ENCODE results near the gene FAM110C.
A peak's percentile ranks its signal among the peaks of the same experiment; 100 is the strongest.

FAM110C gene

DNA sequence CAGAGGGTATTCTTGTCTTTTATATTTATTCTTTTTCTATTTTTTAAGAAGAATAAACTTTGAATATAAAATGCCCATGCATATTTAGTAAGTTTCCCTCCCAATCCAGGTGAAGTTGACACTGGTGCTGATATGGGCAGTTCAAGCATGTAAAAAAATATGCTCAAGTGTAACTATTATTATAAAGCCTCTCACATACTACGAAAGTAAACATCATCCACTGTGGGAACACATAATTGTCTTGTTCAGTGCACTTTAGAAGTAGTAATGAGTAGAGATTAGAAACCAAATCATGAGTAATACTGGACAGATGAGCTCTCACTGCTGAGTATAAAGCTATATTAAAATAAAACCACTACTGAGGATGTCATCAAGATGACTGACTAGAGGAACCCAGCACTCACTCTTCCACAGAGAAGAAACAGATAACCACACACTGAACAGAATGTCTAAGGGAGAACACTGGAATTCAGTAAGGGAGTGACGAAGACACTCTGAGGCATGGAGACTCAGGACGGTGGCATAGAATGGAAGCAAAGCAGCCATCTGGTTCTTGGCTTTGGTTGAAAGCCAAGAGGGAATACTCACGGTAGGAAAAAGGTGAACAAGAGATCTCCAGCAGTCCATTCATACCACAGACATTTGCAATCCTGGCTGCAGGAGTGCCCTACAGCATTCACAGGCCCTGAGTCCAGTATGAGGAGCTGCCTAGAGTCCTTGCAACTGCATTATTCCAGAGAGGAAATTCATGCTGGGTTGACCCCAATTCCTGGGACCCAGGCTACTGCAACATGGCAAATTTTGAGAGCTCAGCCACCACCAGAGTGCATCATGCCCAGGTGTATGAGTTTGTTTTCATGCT lies 9.5 kb upstream of the FAM110C start:
- TF ChIP-seq, protein P1, sequence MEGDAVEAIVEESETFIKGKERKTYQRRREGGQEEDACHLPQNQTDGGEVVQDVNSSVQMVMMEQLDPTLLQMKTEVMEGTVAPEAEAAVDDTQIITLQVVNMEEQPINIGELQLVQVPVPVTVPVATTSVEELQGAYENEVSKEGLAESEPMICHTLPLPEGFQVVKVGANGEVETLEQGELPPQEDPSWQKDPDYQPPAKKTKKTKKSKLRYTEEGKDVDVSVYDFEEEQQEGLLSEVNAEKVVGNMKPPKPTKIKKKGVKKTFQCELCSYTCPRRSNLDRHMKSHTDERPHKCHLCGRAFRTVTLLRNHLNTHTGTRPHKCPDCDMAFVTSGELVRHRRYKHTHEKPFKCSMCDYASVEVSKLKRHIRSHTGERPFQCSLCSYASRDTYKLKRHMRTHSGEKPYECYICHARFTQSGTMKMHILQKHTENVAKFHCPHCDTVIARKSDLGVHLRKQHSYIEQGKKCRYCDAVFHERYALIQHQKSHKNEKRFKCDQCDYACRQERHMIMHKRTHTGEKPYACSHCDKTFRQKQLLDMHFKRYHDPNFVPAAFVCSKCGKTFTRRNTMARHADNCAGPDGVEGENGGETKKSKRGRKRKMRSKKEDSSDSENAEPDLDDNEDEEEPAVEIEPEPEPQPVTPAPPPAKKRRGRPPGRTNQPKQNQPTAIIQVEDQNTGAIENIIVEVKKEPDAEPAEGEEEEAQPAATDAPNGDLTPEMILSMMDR (IDR thresholded peaks at IDR 0.05; ENCODE audit: control insufficient read depth, extremely low read depth, insufficient read depth), result no peak
- DNase-seq (ENCODE audit: low read depth), result no peak

DNA sequence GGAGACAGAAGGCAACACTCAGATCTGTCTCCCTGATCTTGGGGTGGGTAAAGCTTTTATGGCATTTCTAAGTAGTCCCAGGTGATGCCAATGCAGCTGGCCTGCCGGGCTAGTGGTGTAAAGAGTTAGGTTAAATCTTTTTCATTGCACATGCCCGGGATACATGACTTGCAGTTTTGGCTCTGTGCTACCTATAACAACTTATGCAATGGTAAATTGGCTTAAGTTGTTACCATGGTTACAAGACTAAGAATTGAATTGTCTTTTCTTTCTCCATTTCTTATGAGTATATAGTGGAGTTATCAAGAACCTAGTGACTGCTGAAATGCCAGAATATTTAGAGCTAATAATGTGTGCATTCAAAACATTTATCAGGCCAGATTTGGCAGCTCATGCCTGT lies 5.3 kb upstream of the FAM110C start:
- no peak overlapping the region for H3K4me3 ChIP-seq (ENCODE audit: low read depth, low read length)
- TF ChIP-seq, protein P1 (IDR thresholded peaks at IDR 0.05; ENCODE audit: control insufficient read depth, extremely low read depth, insufficient read depth), result no peak
- DNase-seq (ENCODE audit: low read depth), result no peak

More for the DNA sequence above, 9.5 kb upstream of the FAM110C start:
- no peak overlapping the region for H3K4me3 ChIP-seq (ENCODE audit: low read depth, low read length)

DNA sequence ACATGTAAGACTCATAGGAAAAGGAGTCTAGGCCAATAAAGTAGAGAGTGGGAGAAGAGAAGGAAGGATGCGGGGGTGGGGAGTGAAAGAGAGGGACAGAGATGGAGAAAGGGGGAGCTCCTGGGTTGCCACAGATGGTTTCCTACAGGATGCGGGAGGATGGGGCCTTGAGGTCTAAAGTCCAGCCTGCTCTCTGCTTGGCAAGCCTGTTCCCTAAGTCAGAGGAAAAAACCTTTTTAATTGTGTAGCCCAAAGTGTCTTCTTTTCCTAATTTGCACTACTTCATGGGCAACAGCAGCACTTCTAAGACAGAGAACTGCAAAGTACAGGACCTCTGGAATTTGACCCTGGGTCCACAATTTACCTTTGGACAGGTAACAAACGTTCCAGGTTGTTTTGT lies 1.4 kb upstream of the FAM110C start:
- DNase-seq (ENCODE audit: low read depth), result no peak
- TF ChIP-seq, protein P1 (IDR thresholded peaks at IDR 0.05; ENCODE audit: control insufficient read depth, extremely low read depth, insufficient read depth), result no peak
- no peak overlapping the region for H3K4me3 ChIP-seq (ENCODE audit: low read depth, low read length)

DNA sequence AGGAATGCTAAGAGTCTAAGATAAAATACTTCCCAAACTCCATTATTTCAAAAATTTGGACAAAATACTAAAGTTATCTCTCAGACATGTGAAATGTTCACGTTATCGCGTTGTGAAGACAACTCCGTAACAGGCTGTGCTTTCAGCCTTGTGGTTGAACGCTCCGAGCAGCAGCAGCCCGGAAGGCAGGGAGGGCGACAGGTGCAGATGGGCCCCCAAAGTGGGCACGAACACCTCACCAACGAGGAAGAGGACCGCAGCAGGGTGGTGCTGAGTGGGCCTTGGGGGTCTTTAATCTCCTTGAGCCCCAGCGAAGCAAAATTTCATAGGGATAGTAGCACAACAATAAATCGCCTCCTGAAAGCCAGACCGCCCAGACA lies 1.0 kb upstream of the FAM110C start:
- H3K4me3 ChIP-seq (ENCODE audit: low read depth, low read length), result peak overlapping the region; percentile 53
- no peak for DNase-seq (ENCODE audit: low read depth)
- TF ChIP-seq, protein P1 (IDR thresholded peaks at IDR 0.05; ENCODE audit: control insufficient read depth, extremely low read depth, insufficient read depth), result no peak

DNA sequence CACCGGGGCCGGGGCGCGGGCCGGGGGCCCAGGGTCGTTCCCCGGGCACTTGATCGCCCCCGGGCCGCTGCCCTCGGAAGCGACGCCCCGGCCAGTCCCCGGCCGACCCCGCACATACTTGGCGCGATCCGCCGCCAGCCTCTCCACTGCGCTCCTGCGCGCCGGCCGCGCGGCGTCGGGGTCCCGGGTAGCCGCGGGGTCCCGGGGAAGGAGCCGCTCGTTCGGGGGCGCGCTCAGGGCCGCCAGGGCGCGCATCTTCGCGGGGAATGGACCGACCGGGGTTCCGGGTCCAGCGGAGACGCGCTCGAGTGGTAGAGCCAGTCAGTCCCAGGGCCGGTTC lies 204 bp downstream of the FAM110C start:
- TF ChIP-seq, protein P1 (IDR thresholded peaks at IDR 0.05; ENCODE audit: control insufficient read depth, extremely low read depth, insufficient read depth), result no peak
- no peak for DNase-seq (ENCODE audit: low read depth)
- peak overlapping the region; percentile 53 for H3K4me3 ChIP-seq (ENCODE audit: low read depth, low read length)

DNA sequence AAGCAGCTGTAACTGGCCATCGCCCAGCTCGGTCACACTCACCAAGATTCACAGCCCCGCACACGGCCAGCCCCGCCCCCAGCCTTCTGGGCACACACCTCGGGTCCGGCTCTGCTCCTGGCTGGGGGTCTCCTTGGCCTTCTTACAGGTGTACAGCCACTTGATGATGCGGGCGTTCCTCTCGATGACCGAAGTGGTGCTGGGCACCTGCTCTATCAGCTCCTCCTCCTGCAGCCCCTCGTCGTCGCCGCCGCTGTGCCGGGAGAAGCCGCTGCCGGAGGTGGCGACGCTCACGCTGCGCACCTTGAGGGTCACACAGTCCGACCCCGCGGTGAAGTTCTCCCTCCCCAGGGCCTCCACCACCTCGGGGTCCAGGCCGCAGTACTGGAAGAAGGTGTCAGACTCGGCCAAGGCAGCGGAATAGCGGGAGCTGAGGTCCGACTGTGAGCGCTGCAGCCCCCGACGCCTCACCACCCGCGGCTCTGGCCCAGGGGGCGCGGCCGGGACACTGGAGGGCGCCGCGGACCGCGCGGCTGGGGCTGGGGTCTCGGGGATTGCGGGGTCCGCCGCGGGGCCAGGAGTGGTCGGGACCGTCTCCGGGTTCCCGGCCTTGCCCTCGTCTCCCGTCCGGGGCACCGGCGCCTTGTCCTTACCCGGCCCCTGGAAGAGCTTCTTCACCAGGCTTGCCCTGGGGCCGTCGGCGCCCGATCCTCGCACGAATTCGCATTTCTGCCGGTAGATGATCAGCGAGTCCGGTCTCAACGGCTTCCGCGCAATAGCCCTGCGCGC lies 769 bp downstream of the FAM110C start:
- DNase-seq (ENCODE audit: low read depth), result no peak
- peak overlapping the region; percentile 53 for H3K4me3 ChIP-seq (ENCODE audit: low read depth, low read length)
- TF ChIP-seq, protein P1 (IDR thresholded peaks at IDR 0.05; ENCODE audit: control insufficient read depth, extremely low read depth, insufficient read depth), result no peak

All from LNCaP clone FGC (cell line).